Ovary (tissue), 3 donors: ENCODE results near the gene RAB4A.

Experiments
- POLR2A ChIP-seq: fragments of 450-650 bp; IDR thresholded peaks from one replicate; pipeline ENCODE4 v1.6.1; 2017; ENCODE audit warnings: antibody characterized with exemption, mild to moderate bottlenecking, moderate library complexity
- TF ChIP-seq, protein P1 (sequence below), 3 donors: fragments of 450-650 bp in 2 of 3; fragments of 200-600 bp in 1 of 3; IDR thresholded peaks; one replicate each; pipeline versions ENCODE4 v1.5.1 to v1.8.0; 2016 to 2022; ENCODE audit warnings: antibody characterized with exemption in 3 of 3, mild to moderate bottlenecking in 1 of 3
- donor health status: DM: no; HTN: no; CAD: no.

DNA sequence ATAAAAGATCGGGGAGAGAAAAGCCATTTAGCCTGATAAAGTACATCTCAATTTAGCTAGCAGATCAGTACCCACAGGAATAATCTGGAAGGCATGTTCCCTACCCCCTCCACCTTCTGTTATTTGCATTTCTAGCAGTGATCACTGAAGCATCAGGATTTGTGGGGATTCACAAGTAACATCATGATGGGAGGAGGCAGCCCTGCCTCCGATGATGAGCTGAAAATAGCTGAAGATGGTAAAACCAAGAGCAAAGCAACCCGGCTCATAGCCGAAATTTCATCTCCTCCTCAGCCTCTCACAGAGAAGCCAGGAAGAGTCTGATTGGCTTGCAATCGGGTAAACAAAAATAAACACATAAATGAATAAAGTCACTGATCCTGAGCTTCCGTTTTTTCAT, 69.6 kb downstream of the RAB4A start:
- TF ChIP-seq, protein P1, sequence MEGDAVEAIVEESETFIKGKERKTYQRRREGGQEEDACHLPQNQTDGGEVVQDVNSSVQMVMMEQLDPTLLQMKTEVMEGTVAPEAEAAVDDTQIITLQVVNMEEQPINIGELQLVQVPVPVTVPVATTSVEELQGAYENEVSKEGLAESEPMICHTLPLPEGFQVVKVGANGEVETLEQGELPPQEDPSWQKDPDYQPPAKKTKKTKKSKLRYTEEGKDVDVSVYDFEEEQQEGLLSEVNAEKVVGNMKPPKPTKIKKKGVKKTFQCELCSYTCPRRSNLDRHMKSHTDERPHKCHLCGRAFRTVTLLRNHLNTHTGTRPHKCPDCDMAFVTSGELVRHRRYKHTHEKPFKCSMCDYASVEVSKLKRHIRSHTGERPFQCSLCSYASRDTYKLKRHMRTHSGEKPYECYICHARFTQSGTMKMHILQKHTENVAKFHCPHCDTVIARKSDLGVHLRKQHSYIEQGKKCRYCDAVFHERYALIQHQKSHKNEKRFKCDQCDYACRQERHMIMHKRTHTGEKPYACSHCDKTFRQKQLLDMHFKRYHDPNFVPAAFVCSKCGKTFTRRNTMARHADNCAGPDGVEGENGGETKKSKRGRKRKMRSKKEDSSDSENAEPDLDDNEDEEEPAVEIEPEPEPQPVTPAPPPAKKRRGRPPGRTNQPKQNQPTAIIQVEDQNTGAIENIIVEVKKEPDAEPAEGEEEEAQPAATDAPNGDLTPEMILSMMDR (IDR thresholded peaks at IDR 0.05): no peak
- no peak for TF ChIP-seq POLR2A
